Left lung (tissue), 10 donors: ENCODE data around the gene GAREM2. TPM values are rescaled to one million over a fixed set of nuclear protein-coding genes. Genes with fewer than 3 reads are reported as not detected.

Source experiments
- ATAC-seq: fragments of 200-7000 bp; cut with Tn5 transposase; one replicate; pipeline ENCODE4 v1.9.1; 2020; ENCODE audit warnings: moderate library complexity
- DNase-seq, 4 donors: peaks; one replicate each; pipeline ENCODE4 v3.0.0-alpha.2; 2013 to 2020
- H3K27ac ChIP-seq, 2 donors: fragments of 200-600 bp; sonication (generic) in 1 of 2; one replicate each; pipeline versions ENCODE4 v1.5.0 to v1.8.0; 2020 to 2021
- H3K27me3 ChIP-seq, 2 donors: fragments of 200-600 bp; sonication (generic) in 1 of 2; one replicate each; pipeline versions ENCODE4 v1.5.0 to v1.8.0; 2020 to 2021
- H3K36me3 ChIP-seq, 2 donors: fragments of 200-600 bp; sonication (generic) in 1 of 2; one replicate each; pipeline versions ENCODE4 v1.5.0 to v1.8.0; 2020 to 2021
- H3K4me1 ChIP-seq, 2 donors: fragments of 200-600 bp; one replicate each; pipeline ENCODE4 v1.8.0; 2021
- H3K4me3 ChIP-seq, 2 donors: fragments of 200-600 bp; sonication (generic) in 1 of 2; one replicate each; pipeline versions ENCODE4 v1.5.0 to v1.8.0; 2020 to 2021; ENCODE audit warnings: mild to moderate bottlenecking in 1 of 2
- H3K9me3 ChIP-seq, 2 donors: fragments of 200-600 bp; sonication (generic) in 1 of 2; one replicate each; pipeline versions ENCODE4 v1.5.0 to v1.8.0; 2020 to 2021
- intact Hi-C, 2 donors: fragments of 100-400 bp; cut with DNase I; formaldehyde crosslinking; loops; one replicate each; pipeline versions ENCODE4 v1.11.2 to v1.14.2; 2022
- polyA plus RNA-seq, 6 donors: library from polyadenylated mRNA; unstranded; fragments of 120-200 nt; gene quantifications; one replicate each; pipeline ENCODE4 v1.2.1, GENCODE V29; 2013; ENCODE audit not compliant: insufficient read length in 6 of 6
- total RNA-seq, 2 donors: library from RNA; stranded (reverse); fragmentation: NEBNext Ultra II Directional; extraction: Animal tissue kit (Norgen Biotek cat#: 25700); gene quantifications; one replicate each; pipeline ENCODE4 v1.2.1, GENCODE V29; 2021
- TF ChIP-seq, protein P1 (sequence below), 2 donors: fragments of 200-600 bp; sonication (generic) in 1 of 2; IDR thresholded peaks; one replicate each; pipeline versions ENCODE4 v1.5.0 to v1.8.0; 2021; ENCODE audit warnings: antibody characterized with exemption in 2 of 2
- donor health status: DM: no; HTN: yes; CAD: no.
- donor health status: DM: no; HTN: no; CAD: no.

The GAREM2 gene
- total and polyA plus RNA-seq, 8 donors = 2.4 to 12.2 (median 7.4) TPM

GRCh38 chr2:26184555-26185303, 11.8 kb downstream of the GAREM2 start:
- Histone ChIP-seq H3K27me3 (peaks cover 0 to 37% of the 10 kb centered on the region in 2 donors), H3K4me1 (peaks cover 0 to 22% of the 10 kb centered on the region in 2 donors), H3K4me3 (peak overlapping the region; percentile 34 to 40), H3K9me3 (no peaks in the 10 kb centered on the region), H3K36me3 (peaks cover 0 to 4% of the 10 kb centered on the region in 2 donors), H3K27ac (no peak overlapping the region)
- TF ChIP-seq, protein P1, sequence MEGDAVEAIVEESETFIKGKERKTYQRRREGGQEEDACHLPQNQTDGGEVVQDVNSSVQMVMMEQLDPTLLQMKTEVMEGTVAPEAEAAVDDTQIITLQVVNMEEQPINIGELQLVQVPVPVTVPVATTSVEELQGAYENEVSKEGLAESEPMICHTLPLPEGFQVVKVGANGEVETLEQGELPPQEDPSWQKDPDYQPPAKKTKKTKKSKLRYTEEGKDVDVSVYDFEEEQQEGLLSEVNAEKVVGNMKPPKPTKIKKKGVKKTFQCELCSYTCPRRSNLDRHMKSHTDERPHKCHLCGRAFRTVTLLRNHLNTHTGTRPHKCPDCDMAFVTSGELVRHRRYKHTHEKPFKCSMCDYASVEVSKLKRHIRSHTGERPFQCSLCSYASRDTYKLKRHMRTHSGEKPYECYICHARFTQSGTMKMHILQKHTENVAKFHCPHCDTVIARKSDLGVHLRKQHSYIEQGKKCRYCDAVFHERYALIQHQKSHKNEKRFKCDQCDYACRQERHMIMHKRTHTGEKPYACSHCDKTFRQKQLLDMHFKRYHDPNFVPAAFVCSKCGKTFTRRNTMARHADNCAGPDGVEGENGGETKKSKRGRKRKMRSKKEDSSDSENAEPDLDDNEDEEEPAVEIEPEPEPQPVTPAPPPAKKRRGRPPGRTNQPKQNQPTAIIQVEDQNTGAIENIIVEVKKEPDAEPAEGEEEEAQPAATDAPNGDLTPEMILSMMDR (IDR thresholded peaks at IDR 0.05) = peak; percentile 52 to 68
- ATAC-seq (peak; percentile 96), DNase-seq (peak; percentile 81 to 97 (median 90))
- intact Hi-C loops = no loop called here

DNA sequence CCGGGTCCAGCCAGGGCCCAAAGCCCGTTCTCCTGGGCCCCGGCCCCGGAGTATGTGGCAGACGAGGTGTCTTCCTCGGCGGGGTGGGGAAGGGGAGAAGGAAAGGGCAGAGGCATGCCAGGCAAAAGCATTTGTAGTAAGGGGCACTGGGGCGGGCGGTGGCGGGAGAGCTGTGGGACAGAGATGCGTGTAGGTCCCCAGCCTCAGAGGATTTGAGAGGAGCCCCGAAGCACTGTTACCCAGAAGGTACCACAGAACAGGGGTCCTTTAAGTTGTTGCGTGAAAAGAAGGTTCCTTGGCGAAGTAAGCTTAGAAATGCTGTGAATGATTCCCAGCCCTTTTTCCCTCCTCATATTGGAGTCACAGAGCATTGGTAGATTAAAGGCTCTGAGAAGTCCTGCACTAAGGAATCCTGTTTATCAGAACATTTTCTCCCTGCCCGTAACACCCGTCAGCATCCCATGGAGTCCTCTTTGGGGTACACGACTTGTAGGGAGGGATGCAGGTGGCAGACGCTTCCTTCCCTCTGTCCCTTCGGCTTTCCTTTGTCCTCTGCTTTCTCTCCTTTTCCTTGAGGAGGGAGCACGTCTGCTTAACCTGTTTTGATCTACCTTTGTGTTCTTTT, 12.5 kb downstream of the GAREM2 start:
- intact Hi-C loops = no loop called here
- ATAC-seq = no peak
- DNase-seq = no peak

DNA sequence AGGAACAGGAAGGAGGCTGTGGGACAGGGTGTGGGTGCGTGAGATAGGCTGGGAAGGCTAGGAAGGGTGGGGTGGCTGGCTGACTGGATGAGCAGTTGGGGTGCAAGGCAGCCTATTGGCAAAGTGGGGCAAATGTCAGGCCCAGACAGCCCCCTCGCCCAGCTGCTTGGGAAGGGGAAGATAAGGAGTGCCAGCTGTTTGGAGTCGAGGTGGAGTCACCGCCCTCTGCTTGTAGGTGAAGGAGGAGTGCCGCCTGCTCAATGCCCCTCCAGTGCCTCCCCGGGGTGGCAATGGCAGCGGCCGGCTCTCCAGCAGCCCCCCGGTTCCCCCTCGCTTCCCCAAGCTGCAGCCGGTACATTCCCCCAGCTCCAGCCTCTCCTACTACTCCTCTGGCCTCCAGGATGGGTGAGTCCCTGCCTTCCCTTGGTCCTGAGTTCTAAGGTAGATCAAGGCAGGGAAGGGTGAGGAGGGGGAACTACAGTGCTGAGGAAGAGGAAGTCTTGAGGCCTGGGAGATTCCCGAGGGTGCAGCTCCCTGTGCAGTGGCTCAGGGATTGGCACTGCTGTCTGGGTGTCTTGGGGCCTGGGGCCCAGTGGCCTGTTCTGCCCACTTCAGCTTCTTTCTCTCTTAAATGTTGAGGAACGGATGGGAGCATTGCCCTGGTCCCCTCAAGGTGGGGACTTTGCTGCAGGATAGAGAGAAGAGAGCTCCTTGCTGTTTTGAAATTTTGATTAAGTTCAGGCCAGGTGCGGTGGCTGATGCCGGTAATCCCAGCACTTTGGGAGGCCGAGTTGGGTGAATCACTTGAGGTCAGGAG, 13.3 kb downstream of the GAREM2 start:
- intact Hi-C loops = no loop called here
- TF ChIP-seq, protein P1 (IDR thresholded peaks at IDR 0.05) = no peak
- Histone ChIP-seq H3K27ac (no peak overlapping the region), H3K36me3 (peaks cover 0 to 18% of the 10 kb centered on the region in 2 donors), H3K4me3 (no peak overlapping the region), H3K4me1 (peaks cover 0 to 22% of the 10 kb centered on the region in 2 donors), H3K27me3 (peaks cover 0 to 27% of the 10 kb centered on the region in 2 donors), H3K9me3 (no peaks in the 10 kb centered on the region)
- no peak for ATAC-seq
- DNase-seq = no peak

More for the DNA sequence above, 12.5 kb downstream of the GAREM2 start:
- Histone ChIP-seq H3K4me1 (peaks cover 0 to 22% of the 10 kb centered on the region in 2 donors), H3K9me3 (no peaks in the 10 kb centered on the region), H3K27ac (no peak overlapping the region), H3K27me3 (peaks cover 0 to 30% of the 10 kb centered on the region in 2 donors), H3K36me3 (peaks cover 0 to 10% of the 10 kb centered on the region in 2 donors), H3K4me3 (peak overlapping the region; percentile 34 to 40)
- TF ChIP-seq, protein P1 (IDR thresholded peaks at IDR 0.05) = no peak

GRCh38 chr2:26187114-26187513, 14.2 kb downstream of the GAREM2 start:
- TF ChIP-seq, protein P1 (IDR thresholded peaks at IDR 0.05) = no peak
- peaks cover 0 to 27% of the 10 kb centered on the region in 2 donors for H3K27me3 ChIP-seq
- DNase-seq (no peak), ATAC-seq (no peak)
- H3K4me1 ChIP-seq = peaks cover 0 to 22% of the 10 kb centered on the region in 2 donors
- peaks cover 0 to 27% of the 10 kb centered on the region in 2 donors for H3K36me3 ChIP-seq
- no peak overlapping the region for H3K27ac ChIP-seq
- no peaks in the 10 kb centered on the region for H3K9me3 ChIP-seq
- intact Hi-C loops = no loop called here
- no peak overlapping the region for H3K4me3 ChIP-seq
